GM21447 (cell line): Measurements from ENCODE around the gene ASMTL.
"Not testable (repeated sequence)": the region's sequence is repeated elsewhere in the genome, so short reads cannot be mapped to it uniquely, and the experiment has no call there.

Experiments
- ATAC-seq: cut with Tn5 transposase; IDR thresholded peaks from one replicate; pipeline ENCODE4 v1.9.1; 2021; ENCODE audit not compliant: unreplicated experiment

The ASMTL gene

DNA sequence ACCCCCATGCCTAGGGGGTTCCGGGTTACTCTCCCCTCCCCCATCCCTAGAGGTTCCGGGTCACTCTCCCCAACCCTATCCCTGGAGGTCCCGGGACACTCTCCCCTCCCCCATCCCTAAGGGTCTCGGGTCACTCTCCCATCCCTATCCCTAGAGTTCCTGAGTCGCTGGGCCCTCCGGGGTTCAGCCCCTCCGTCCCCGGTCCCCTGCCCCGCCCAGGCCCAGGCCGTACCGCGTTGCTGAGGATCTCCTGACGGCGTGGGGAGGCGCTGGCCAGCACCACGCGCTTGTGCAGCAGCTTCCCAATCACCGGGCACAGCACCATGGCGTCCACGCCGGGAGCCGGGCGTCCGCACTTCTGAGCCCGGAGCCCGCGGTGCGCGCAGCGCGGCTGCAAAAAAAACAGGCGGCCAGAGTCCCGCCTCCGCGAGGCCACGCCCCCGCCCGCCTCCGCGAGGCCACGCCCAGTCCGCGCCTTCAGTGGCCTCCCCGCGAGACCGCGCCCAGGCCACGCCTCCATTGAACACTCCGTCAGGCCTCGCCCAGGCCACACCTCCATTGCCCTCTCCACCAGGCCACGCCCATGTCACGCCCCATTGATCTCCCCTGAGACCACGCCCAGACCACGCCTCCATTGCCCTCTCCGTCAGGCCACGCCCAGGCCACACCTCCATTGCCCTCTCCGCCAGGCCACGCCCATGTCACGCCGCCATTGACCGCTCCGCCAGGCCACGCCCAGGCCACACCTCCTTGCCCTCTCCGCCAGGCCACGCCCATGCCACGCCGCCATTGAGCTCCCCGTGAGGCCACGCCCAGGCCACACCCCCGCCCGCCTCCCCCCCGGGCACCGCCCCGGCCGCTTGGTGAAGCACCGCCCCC lies at the start of gene ASMTL:
Gene ASMTL, minus strand, starts transcription at position 394 of the 879 bp plus-strand sequence. Its CDS starts 69 bp downstream, at position 325.
- peak; percentile 58 for ATAC-seq

GRCh38 chrX:1502241-1502640 lies 49.5 kb upstream of the ASMTL start:
- ATAC-seq, result peak; percentile 32

DNA sequence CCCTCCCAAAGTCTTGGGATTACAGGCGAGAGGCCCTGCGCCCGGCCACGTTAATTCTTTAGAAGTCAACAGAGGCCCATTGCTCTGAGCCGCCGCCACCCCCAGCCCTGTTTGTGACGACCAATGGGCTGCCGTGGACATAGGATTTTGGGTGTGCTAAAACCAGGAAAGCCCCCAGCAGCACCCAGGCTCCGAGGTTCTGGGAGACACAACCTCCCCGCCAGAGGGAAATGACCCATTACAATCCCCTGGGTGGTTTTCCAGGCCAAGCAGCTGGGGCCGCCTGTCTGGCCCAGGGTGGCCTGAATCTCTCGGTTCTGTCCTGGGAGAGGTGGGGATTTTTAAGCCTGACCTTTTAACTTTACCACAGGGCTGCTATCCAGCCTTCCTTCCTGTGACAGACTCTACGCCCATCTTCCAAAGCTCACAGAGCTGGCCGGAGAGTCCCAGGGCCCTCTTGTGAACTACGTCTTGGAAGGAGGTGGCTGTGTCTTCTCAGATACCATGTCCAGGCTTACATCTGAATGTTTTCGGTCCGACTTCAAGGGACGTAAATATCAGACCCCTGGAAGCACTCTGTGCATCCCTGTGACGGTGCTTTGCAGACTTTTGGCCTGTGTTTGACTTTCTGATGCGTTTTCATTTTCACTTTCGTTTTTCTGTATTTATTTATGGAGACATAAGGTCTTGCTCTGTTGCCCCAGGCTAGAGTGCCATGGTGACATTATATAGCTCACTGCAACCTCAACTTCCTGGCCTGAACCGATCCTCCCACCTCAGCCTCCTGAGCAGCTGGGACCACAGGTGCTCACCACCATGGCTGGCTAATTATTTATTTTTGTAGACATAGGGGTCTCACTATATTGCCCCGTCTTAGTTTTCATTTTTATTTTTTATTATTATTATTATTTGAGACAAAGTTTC lies 48.3 kb upstream of the ASMTL start:
- peak; percentile 65 for ATAC-seq

GRCh38 chrX:1496076-1496475 lies 43.4 kb upstream of the ASMTL start:
- no peak for ATAC-seq

DNA sequence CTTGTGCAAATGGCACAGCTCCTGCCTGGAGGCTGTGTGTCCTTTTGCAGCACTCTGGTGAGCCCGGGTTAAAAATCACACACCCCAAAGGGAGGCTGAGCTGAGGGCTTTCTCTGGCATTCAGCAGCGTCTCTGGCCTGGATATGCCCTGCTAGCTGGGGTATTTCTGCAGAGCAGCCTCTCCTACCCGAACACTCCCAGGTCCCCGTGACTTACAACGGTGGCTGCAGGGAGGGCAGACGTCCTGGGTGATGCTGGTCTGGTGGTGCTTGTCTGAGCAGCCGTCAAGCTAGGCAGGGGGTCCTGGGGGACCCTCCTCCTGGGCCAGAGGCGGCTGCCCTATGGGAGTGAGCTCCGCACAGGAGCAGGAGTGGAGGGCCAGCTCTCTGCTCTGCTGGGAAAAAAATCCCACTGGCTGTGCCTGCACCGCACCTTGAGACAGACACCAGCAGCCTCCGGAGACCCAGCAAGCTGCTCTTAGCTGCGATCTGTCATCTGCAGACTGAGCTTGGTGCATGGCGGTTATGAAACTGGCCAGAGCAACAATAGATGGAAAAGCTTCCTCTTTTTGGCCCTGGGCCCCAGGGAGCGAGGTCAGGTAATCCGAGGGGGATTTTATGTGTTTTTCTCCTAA lies 41.3 kb upstream of the ASMTL start:
- peak; percentile 59 for ATAC-seq

- ATAC-seq, result no peak
Measured at GRCh38 chrX:1493412-1493811, 40.7 kb upstream of the ASMTL start.

DNA sequence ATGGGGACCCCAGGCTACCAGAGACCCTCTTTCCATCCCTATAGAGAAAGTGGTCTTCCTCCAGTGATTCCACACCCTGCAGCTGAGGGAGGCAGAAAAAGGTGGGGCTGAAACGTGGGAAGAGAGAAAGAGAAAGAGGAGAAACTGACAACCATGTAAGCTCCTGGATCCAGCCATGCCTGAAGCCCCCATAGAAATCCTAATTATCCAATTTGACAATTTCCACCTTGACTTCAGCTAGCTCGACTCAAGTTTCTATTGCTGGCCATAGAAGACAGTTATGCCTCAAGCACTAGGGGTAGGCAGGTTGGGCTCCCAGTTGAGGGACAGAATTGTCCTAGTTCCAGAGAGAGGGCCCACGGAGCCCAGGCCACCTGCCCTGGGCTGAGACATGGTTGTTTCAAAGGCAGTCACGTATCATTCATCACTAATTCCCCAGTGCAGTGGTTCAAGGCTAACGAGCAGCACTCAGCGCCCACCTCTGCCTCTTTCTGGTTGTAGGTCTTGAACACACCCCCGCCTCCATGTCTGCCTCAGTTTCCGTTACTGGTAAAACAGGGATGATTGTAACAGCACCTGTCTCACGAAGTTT lies 39.8 kb upstream of the ASMTL start:
- ATAC-seq, result no peak

GRCh38 chrX:1491851-1492349 lies 39.2 kb upstream of the ASMTL start:
- ATAC-seq, result peak; percentile 73

DNA sequence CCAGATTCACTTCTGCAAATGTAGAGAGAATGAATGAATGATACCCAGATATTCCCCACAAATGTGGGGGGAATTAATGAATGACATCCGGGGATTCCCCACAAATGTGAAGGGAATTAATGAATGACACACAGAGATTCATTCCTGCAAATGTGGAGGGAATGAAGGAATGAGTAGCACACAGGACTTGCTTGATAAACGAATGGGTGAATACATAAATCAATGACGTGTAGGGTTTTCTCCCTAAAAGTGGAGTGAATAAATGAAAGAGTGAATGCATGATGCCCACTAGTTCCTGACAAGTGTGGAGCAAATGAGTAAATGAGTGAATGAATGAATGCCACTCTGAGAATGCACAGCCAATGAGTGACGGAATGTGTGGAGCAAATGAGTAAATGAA lies 38.5 kb upstream of the ASMTL start:
- ATAC-seq, result not testable (repeated sequence)

GRCh38 chrX:1490723-1491122 lies 38.0 kb upstream of the ASMTL start:
- not testable (repeated sequence) for ATAC-seq

- not testable (repeated sequence) for ATAC-seq
Measured at GRCh38 chrX:1489354-1489753, 36.6 kb upstream of the ASMTL start.

DNA sequence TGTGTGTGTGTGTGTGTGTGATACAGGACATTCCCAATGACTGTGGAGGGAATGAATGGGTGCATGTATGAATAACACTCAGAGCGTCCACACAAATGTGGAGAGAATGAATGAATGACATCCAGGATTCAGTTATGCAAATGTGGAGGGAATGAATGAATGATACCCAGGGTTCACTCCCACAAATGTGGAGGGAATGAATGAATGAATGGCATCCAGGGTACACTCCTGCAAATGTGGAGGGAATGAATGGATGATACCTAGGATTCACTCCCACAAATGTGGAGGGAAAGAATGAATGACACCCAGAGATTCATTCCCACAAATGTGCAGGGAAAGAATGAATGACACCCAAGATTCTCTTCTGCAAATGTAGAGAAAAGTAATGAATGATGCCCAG lies 36.0 kb upstream of the ASMTL start:
- ATAC-seq, result no peak

- ATAC-seq, result no peak
Measured at GRCh38 chrX:1488141-1488540, 35.4 kb upstream of the ASMTL start.

DNA sequence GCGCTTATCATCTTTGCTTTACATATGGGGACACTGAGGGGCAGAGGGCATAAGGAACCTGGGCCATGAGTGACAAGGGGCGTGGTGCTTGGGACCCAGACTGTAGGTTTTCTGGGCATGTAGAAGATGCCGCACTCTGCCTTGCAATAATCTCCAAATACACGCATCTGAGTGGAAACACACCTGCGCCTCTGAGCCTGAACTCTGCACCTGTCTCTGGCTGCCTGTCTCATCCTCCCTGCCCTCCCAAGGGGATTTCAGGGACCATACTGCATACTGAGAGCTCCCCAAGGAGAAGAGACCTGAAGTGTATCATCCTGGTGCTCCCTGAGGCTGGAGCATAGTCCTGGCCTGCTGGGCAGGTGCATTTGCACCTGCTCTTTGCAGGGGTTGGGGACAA lies 34.7 kb upstream of the ASMTL start:
- no peak for ATAC-seq

DNA sequence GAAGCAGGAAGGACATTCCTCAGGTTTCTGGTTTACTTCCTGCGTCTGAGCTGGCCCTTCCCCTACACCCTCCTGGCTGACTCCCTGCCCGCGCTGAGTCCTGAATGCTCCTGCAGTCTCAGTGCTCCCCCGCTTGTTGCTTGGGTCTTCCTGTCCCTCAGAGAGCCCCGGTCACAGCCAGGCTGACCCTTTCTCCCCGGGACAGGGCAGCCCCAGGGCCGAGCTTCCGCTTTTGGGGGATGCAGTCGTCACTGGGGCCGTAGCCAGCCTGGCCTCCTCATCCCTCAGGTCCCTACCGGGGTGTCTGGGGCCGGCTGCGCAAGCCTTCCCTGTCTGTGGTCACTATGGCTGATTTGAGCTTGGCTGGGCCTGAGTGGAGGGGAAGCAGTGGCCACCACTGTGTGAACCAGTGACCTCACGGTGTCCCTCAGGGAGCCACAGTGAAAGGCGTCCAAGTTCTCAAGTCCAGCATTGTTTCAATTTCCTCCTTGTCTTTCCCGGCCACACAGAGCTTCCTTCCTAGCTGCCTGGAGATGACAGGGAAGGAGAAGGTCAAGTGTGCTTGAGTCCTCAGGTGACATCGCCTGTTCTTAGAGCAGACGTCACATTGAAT lies 34.1 kb upstream of the ASMTL start:
- ATAC-seq, result no peak

DNA sequence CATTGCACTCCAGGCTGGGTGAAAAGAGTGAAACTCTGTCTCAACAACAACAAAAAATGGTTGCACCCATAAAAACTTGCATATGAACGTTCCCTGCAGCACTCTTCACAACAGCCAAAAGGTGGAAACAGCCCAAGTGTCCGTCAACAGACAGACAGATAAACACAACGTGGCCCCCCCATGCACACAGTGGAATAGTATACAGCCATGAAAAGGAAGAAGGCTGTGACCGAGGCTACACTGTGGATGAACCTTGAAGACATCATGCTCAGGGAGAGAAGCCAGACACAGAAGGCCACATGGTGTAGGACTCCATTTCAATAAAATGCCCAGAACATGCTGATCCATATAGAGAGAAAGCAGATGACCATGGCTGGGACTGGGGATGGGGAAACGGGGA lies 33.5 kb upstream of the ASMTL start:
- ATAC-seq, result no peak

GRCh38 chrX:1485033-1485432 lies 32.3 kb upstream of the ASMTL start:
- ATAC-seq, result no peak

- ATAC-seq, result no peak
Measured at GRCh38 chrX:1484638-1485019, 31.9 kb upstream of the ASMTL start.

DNA sequence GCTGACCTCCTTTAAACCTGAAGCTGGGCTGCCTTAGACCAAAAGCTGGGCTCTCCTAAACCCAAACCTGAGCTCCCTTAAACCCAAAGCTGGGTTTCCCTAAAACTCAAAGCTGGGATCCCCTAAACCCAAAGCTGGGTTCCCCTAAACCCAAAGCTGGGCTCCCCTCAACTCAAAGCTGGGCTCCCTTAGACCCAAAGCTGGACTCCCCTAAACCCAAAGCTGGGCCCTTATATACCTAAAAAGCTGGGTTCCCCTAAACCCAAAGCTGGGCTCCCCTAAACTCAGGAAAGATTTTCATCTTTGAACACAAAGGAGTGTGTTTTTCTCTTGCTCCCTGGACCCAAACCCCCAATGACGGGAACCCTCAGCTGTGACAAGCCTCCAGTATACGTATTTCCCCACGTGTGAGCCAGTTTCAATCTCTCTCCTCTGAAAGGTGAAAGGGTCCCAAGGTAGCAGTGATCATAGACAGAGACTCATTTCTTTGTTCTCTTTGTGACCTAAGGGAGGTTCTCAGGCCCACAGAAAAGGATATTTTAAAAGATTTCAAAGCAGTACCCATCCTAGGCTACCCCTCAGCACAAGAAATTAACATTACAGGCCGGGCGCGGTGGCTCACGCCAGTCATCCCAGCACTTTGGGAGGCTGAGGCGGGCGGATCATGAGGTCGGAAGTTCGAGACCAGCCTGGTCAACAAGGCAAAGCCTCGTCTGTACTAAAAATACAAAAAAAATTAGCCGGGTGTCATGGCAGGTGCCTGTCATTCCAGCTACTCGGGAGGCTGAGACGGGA lies 31.3 kb upstream of the ASMTL start:
- ATAC-seq, result peak; percentile 49
